HG03175 (cell line): ENCODE data around the gene RABEP2.
A peak's percentile ranks its signal among the peaks of the same experiment; 100 is the strongest.
"Not testable (repeated sequence)": the region's sequence is repeated elsewhere in the genome, so short reads cannot be mapped to it uniquely, and the experiment has no call there.

Source experiments
- ATAC-seq: cut with Tn5 transposase; IDR thresholded peaks from one replicate; pipeline ENCODE4 v1.9.1; 2021; ENCODE audit warnings: mild to moderate bottlenecking, moderate library complexity; ENCODE audit not compliant: unreplicated experiment

The RABEP2 gene

DNA sequence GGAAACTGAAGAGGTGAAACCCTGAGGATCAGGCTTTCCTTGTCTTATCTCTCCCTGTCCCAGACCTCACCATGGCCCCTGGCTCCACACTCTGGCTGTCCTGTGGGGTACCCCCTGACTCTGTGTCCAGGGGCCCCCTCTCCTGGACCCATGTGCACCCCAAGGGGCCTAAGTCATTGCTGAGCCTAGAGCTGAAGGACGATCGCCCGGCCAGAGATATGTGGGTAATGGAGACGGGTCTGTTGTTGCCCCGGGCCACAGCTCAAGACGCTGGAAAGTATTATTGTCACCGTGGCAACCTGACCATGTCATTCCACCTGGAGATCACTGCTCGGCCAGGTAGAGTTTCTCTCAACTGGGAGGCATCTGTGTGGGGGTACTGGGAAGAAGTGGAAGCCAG is 8.1 kb upstream of the RABEP2 start:
- no peak for ATAC-seq

DNA sequence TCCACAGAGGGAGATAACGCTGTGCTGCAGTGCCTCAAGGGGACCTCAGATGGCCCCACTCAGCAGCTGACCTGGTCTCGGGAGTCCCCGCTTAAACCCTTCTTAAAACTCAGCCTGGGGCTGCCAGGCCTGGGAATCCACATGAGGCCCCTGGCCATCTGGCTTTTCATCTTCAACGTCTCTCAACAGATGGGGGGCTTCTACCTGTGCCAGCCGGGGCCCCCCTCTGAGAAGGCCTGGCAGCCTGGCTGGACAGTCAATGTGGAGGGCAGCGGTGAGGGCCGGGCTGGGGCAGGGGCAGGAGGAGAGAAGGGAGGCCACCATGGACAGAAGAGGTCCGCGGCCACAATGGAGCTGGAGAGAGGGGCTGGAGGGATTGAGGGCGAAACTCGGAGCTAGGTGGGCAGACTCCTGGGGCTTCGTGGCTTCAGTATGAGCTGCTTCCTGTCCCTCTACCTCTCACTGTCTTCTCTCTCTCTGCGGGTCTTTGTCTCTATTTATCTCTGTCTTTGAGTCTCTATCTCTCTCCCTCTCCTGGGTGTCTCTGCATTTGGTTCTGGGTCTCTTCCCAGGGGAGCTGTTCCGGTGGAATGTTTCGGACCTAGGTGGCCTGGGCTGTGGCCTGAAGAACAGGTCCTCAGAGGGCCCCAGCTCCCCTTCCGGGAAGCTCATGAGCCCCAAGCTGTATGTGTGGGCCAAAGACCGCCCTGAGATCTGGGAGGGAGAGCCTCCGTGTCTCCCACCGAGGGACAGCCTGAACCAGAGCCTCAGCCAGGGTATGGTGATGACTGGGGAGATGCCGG is 7.5 kb upstream of the RABEP2 start:
- no peak for ATAC-seq

DNA sequence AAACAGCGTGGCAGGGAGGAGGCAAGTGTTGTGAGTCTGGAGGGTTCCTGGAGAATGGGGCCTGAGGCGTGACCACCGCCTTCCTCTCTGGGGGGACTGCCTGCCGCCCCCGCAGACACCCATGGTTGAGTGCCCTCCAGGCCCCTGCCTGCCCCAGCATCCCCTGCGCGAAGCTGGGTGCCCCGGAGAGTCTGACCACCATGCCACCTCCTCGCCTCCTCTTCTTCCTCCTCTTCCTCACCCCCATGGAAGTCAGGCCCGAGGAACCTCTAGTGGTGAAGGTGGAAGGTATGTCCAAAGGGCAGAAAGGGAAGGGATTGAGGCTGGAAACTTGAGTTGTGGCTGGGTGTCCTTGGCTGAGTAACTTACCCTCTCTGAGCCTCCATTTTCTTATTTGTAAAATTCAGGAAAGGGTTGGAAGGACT is 6.8 kb upstream of the RABEP2 start, which contains the start of gene CD19:
TSS of gene CD19 (plus strand) at position 171 of the 425 bp plus-strand sequence. CDS start at position 201, 30 bp downstream.
- no peak for ATAC-seq

DNA sequence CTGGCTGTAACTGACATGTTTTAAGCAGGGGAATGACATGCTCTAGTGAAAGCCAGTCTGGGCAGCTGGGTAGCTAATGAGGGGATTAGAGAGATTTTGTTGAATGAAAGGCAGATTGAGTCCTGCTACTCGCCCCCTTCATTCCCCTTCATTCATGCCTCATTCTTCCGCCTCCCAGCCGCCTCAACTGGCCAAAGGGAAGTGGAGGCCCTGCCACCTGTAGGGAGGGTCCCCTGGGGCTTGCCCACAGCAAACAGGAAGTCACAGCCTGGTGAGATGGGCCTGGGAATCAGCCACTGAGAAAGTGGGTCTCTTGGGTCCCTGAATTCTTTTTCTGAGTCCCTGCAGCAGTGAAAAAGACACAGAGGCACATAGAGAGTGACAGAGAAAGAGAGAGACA is 5.6 kb upstream of the RABEP2 start:
- no peak for ATAC-seq

DNA sequence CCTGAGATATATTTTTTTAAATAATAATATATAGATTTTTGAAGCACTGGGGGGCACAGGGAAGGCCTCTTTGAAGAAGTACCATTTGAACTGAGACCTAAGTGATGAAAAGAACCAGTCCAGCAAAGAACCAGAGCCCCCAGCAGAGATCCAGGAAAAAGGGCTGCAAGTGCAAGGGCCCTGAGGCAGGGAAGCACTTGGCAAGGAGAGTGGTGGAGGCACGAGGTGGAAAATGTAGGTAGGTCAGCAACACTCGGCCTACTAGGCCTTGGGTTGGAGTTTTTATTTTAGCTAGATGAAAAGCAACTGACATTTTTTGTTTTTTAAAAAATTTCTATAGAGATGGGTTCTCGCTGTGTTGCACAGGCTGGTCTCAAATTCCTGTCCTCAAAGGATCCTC is 5.2 kb upstream of the RABEP2 start:
- ATAC-seq, result no peak

DNA sequence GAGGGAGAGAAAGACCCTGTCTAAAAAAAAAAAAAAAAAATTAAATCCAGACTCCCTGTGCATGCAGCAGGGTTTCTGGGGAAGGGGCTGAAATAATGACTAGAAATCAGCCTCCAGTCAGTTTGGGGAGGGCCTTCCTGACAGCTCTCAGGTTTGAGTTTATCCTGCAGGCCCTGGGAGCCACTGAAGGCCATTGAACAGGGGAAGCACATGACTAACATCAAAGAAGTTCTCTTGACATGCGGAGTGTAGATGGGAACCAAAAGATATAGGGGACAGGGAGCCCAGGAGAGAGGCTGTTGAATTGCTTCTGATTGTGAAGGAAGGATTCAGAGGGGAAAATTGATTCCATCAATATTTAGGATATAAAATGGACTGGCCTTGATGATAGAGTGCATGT is 2.8 kb upstream of the RABEP2 start:
- no peak for ATAC-seq

DNA sequence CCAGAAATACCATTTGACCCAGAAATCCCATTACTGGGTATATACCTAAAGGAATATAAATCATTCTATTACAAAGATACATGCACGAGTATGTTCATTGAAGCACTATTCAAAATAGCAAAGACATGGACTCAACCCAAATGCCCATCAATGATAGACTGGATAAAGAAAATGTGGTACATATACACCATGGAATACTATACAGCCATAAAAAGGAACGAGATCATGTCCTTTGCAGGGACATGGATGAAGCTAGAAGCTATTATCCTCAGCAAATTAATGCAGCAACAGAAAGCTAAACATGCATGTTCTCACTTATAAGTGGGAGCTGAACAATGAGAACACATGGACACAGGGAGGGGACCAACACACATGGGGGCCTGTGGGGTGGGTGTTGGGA is 1.2 kb upstream of the RABEP2 start:
- ATAC-seq, result not testable (repeated sequence)

DNA sequence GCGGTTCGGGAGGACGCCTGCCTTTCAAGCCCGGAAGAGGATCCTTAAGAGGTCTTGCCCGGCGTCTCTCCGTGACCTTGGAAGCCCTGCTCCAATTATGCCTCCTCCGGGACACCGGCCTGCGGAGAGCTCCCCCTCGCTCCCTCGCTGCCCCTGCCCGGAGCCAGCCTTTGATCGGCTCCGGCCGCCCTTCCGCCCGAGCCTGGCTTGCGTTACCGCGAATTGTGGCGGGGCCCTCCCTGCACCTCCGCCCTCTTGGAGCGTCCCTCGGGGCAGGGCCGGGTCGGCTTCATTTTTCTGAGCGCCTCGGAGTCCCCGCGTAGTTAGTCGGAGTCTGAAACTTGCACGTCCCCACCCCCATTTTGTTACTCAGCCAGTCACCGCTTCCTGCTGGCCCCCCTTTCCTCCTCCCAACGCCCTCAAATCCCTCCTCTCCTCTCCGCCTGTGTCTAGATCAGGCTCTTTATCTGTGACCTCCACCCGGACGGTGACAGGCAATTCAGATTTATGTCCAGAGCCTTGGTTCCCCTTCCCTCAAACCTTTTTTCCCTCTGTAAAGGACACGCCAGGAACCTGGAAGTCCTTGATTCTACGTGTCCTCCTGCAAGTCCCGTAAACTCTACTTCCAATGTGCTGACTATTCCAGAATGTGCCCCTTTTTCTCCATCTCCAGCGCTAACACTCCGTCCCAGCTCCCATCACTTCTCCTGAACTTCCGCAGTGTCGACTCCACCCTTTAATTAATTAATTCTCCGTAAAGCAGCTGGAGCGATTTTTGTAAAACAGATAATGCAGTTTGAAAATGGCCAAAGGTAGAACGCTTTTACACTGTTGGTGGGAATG is 569 bp upstream of the RABEP2 start:
- peak; percentile 32 for ATAC-seq

DNA sequence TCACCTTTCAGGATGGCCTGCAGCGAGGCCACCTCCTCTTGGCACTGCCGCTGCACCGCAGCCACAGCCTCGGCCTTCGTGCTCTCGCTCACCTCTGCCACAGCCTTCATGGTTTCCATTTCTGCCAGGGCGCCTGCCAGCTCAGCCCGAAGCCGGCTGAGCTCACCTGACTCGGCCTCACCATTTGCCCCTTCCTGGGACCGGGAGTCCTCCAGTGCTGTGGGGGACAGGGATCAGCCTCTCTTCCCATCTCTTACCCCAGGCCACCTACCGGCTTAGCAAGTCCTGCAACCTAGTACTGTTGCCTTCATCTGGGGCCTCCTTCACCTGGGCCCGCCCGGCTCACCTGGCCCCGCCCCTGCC is 658 bp downstream of the RABEP2 start:
- no peak for ATAC-seq

DNA sequence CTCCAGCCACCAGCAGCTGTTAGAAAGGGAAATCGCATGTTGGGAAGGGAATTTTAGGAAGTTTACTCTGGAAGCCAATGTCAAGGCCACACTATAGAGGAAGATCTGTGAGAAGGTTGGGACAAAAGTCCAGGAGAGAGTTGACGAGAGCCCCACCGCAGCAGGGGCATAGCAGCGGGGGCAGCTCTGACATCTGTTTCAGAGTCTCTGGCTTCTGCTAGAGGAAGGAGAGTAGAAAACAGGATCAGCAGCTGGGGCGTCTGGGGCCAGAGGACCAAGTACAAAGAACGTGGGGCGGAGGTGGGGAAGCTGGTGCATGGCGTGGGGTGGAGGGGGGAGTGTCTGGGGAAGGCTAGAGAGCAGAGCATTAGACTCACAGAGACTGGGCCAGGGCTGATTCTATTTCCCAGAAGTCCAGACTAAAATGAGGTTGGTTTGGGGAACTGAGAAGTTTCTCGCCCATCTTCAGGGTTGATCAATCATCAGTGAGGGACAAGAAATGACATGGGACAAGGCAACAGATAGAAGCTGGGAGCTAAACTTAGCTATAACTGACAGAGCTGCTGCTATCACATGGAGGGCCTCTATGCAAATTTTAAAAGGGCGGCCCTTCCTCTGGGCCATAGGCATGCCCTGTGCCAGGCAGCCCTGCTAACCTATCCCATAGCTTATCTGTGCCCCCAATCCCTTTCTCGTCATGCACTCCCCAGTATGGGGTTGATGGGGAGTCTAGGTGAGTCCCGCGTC is 1.2 kb downstream of the RABEP2 start:
- peak; percentile 51 for ATAC-seq

DNA sequence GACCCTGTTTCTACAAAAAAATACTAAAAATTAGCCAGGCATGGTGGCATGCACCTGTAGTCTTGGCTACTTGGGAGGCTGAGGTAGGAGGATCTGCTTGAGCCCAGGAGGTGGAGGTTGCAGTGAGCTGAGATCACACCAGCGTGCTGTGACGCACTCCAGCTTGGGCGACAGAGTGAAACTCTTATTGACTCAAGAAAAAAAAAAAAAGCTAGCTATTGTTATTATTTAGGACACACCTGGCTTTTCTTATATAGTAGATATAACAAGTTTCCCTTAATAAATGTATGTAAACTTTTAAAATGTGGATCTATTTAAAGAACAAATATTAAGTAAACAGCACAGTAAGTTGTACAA is 1.8 kb downstream of the RABEP2 start:
- no peak for ATAC-seq

DNA sequence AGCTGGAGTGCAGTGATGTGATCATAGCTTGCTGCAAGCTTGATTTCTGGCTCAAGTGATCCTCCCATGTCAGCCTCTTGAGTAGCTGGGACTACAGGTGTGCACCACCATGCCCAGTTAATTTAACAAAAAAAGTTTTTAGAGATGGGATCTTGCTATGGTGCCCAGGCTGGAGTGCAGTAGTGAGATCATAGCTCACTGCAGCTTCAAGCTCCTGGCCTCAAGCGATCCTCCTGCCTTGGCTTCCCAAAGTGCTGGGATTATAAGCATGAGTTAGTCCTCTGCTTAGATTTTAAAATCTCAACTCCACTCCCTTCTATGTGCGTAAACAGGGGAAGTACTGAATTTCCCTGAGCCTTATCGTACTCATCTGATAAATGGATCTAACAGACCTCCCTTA is 6.3 kb downstream of the RABEP2 start:
- ATAC-seq, result no peak

DNA sequence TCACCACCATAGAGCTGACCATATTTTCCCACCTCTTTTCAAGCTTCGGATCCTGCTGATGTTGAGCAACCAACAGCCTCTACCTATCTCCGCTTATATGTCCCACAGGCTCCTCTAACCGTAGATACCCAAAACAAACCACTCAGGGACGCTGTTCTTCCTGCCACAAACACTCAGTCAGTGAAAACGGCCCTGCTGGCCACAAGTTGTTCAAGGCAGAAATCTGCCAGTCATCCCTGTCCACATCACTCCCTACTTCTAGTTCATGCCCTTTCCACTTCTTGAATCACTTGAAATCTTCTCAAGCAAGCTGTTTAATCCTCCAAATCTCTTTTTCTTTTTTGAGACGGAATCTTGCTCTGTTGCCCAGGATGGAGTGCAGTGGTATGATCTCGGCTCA is 7.9 kb downstream of the RABEP2 start:
- no peak for ATAC-seq

DNA sequence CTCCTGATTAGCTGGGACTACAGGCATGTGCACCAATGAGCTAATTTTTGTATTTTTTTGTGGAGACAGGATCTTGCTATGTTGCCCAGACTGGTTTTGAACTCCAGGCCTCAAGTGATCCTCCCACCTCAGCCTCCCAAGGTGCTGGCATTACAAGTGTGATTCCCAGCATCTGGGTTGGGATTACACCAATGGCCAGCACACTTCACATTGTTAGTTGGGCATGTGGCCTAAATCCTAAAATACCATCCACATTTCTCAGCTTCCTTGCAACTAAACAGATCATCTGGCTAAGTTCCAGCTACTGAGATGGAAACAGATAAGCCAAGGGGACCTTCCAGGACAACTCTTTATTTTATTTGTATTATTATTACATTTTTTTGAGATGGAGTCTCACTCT is 9.9 kb downstream of the RABEP2 start:
- no peak for ATAC-seq

DNA sequence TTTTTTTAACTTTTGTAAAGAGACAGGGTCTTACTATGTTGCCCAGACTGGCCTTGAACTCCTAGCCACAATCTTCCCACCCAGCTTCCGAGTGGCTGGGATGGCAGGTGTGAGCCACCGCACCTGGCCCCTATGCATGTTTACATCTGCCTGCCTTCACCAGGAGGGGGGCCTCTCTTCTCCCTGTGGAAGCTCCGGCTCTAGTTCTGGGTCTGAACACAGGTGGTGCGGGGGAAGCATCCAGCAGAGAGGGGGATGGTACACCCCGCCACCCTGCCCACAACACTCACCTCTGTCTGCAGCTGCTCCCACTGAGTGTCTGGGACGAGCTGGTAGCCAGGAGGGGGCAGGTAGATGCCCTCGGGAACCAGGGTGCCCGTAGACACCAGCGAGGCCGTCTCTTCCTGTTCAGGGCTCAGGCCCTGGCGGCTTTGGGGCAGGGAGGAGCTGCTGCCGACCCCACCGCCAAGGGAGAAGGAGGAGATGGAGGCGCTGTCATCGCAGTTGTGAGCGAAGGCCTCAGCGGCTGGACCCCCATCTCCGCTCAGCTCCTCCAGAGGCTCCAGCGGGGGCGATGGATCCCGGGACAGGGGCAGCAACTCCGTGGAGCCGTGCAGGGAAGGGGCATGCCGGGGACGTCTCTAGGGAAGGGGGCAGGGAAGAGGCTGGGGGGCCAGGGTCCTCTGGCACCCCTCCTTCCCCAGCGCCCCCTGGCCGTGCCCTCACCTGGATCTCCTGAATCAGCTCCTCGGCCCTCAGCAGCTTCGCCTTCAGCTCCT is 10.9 kb downstream of the RABEP2 start:
- no peak for ATAC-seq

DNA sequence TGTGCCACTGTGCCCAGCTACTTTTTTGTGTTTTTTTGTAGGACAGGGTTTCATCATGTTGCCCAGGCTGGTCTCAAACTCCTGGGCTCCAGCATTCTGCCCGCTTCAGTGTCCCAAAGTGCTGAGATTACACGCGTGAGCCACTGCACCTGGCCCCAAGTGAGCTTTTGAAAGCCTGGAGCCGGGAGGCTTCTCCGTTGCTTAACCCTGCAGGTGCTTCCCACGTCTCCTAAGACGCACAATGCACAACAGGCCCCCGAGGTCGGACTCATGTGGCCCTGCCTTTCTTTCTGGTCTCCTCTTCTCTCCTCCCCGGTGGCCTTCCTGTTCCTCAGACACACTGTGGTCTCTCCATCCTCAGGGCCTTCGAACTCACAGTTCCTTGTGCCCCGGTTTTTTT is 12.5 kb downstream of the RABEP2 start:
- ATAC-seq, result no peak

DNA sequence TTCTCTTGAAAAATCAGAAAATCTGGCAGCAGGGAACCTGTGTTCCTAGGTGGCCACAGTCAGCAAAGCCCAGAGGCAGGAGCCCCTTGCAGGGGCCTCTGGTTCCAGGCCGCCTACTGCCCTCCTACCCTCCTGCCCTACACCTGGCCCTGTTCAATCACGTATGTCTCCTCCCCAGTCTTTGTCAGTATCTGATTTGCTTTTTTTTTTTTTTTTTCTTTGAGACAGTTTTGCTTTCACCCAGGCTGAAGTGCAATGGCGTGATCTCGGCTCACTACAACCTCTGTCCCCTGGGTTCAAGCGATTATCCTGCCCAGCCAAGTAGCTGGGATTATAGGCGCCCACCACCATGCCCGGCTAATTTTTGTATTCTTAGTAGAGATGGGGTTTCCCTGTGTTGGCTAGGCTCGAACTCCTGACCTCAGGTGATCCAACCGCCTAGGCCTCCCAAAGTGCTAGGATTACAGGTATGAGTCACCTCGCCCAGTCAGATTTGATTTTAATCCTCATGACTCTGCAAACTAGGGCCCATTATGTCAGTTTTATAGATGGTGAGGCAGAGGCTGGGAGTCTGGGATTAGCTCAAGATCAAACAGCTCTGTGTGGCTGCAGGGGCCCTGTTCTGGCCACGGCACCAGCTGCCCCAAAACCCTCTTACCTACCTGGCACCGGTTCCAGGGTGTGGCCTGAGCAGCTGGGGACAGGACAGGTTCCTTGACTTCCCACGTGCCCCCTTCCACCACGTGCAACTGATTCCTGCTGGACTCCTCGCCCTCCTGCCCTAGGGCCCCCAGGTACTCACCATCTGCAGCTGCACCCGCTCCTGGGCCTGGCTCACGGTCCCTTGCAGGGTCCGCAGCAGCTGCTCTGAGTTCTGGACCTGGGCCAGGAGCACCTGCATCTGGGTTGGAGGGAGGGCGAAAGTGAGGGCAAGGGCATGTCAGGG is 14.7 kb downstream of the RABEP2 start:
- ATAC-seq, result no peak

DNA sequence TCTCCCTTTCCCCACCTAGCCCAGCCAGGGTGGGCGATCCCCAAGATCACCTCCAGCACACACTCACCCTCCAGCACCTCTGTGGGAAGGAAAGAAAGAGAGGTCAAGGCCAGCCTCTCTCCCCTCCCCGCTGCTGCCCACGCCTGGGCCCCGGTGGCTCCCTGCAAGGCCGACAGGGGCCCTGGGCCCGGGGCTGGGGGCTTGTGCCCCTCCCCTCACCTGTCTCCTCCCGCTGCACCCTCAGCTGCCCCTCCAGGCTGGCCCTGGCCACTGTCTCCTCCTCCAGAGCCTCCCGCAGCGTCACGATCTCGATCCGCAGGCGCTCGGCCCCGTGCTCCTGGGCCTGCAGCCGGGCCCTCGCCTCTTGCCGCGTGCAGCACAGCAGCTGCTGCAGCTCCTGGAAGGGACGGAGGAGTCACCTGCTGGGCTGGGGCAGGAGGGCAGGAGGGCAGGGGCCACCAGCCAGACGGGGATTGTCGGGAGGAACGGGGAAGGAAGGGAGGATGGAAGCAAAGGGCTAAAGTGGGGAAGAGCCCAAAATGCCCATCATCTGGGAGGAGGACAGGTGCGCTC is 19.2 kb downstream of the RABEP2 start:
- no peak for ATAC-seq

DNA sequence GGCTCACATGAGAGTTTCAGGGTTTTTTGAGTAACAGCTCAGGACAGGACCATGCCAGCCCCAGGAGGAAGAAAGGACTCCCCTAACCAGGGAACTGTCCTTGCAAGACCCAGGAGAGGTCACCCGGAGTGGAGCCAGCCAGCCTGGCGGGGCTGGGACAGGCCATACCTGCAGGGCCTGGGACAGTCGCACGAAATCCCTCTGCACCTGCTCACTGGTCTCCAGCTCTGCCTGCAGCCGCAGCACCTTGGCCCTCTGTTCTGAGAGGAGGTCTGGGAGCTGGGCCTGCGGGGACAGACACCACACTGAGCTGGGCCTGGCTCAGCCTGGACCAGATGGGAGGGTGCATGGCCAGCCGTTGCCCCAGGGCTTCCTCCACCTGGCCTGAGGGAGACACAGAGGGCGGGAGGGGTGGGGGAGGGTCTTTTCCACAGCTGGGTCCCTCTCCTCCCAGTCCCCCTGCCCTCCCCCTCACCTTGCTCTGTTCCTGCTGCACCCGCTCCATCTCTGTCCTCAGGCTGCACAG is 19.7 kb downstream of the RABEP2 start:
- ATAC-seq, result no peak
